Esophagus squamous epithelium (tissue), 5 donors: ENCODE measurements around the gene PRKAB2. TPM values are rescaled to one million over a fixed set of nuclear protein-coding genes. Genes with fewer than 3 reads are reported as not detected.
A peak's percentile ranks its signal among the peaks of the same experiment; 100 is the strongest.
"Not testable (repeated sequence)": the region's sequence is repeated elsewhere in the genome, so short reads cannot be mapped to it uniquely, and the experiment has no call there.

ENCODE experiments used
- DNase-seq: peaks from one replicate; lab custom pipeline; 2025; lab: John Stamatoyannopoulos, UW
- H3K27ac ChIP-seq, 4 donors: fragments of 200-600 bp; sonication (generic); one replicate each; pipeline ENCODE4 v1.5.1; 2016 to 2019; ENCODE audit warnings: mild to moderate bottlenecking in 1 of 4
- H3K27me3 ChIP-seq, 4 donors: fragments of 200-600 bp; sonication (generic); 1 replicate in 3 of 4; 2 replicates in 1 of 4; pipeline versions ENCODE4 v1.5.1 to v1.6.0; 2017 to 2021; ENCODE audit warnings: antibody characterized with exemption in 1 of 4
- H3K36me3 ChIP-seq, 3 donors: fragments of 200-600 bp; sonication (generic); one replicate each; pipeline ENCODE4 v1.5.1; 2016 to 2019
- H3K4me1 ChIP-seq, 3 donors: fragments of 200-600 bp; sonication (generic); one replicate each; pipeline ENCODE4 v1.5.1; 2017 to 2019
- H3K4me3 ChIP-seq, 4 donors: fragments of 200-600 bp; sonication (generic); 1 replicate in 3 of 4; 2 replicates in 1 of 4; pipeline ENCODE4 v1.5.1; 2016 to 2019; ENCODE audit warnings: mild to moderate bottlenecking in 2 of 4, moderate library complexity in 1 of 4
- H3K9me3 ChIP-seq, 3 donors: fragments of 200-600 bp; sonication (generic); one replicate each; pipeline ENCODE4 v1.5.1; 2016 to 2019
- POLR2A ChIP-seq, 4 donors: fragments of 450-650 bp; IDR thresholded peaks; one replicate each; pipeline ENCODE4 v1.6.1; 2017; ENCODE audit warnings: antibody characterized with exemption in 4 of 4, mild to moderate bottlenecking in 4 of 4, moderate library complexity in 3 of 4
- WGBS, 2 donors: methylation state at CpG; one replicate each; pipeline ENCODE4 v1.1.5; 2018; 5-methylcytosine and 5-hydroxymethylcytosine counted together
- intact Hi-C: fragments of 100-400 bp; cut with DNase I; formaldehyde crosslinking; loops from one replicate; pipeline ENCODE4 v1.15.0; 2022
- total RNA-seq, 4 donors: library from RNA; depleted of rRNA; stranded (reverse); fragments of >200 nt; gene quantifications; one replicate each; pipeline ENCODE4 v1.1.0, GENCODE V29; 2016
- TF ChIP-seq, protein P1 (sequence below), 6 experiments: fragments of 450-650 bp in 4 of 6; fragments of 200-600 bp in 2 of 6; sonication (generic) in 2 of 6; IDR thresholded peaks; one replicate each; pipeline ENCODE4 v1.5.1; 2016 to 2019; ENCODE audit warnings: antibody characterized with exemption in 6 of 6, mild to moderate bottlenecking in 4 of 6, moderate library complexity in 4 of 6
- donor health status: DM: yes; HTN: yes; CAD: no.

PRKAB2 gene
- total RNA-seq, 4 donors from 2014 or later: 2.4 to 14.7 (median 8.1) TPM

DNA sequence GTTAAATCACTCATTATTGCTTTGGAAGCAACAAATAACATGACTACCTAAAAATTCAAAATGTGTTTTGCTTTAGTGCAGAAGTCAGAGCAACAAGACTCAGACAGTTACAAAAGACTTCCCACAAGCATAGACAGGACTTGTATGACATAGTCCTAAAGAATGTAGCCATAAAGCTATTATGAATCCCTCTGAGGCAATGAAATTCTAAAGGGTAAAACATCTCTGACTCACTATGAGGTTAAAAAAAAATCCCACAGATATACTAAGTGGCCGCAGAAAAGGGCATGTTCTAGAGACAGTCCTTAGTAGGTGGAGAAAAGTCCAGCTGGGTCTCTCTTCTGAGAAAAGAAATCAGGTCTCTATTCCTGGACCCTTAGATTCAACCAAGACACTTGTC lies 4.9 kb downstream of the PRKAB2 start:
- Histone ChIP-seq H3K4me1 (peaks cover 3 to 56% (median 29%) of the 10 kb centered on the region in 3 donors), H3K27ac (peak overlapping the region; percentile 52 to 69 (median 61)), H3K4me3 (no peak overlapping the region), H3K9me3 (no peaks in the 10 kb centered on the region), H3K27me3 (no peaks in the 10 kb centered on the region), H3K36me3 (peaks cover 0 to 42% (median 0%) of the 10 kb centered on the region in 3 donors)
- intact Hi-C loops: no loop called here
- 22 to 31% methylated on average over 1 of the region's 1 CpG for WGBS, 2 donors
- no peak for DNase-seq
- TF ChIP-seq, protein P1, sequence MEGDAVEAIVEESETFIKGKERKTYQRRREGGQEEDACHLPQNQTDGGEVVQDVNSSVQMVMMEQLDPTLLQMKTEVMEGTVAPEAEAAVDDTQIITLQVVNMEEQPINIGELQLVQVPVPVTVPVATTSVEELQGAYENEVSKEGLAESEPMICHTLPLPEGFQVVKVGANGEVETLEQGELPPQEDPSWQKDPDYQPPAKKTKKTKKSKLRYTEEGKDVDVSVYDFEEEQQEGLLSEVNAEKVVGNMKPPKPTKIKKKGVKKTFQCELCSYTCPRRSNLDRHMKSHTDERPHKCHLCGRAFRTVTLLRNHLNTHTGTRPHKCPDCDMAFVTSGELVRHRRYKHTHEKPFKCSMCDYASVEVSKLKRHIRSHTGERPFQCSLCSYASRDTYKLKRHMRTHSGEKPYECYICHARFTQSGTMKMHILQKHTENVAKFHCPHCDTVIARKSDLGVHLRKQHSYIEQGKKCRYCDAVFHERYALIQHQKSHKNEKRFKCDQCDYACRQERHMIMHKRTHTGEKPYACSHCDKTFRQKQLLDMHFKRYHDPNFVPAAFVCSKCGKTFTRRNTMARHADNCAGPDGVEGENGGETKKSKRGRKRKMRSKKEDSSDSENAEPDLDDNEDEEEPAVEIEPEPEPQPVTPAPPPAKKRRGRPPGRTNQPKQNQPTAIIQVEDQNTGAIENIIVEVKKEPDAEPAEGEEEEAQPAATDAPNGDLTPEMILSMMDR (IDR thresholded peaks at IDR 0.05): no peak
- no peak for TF ChIP-seq POLR2A (IDR thresholded peaks at IDR 0.05)

DNA sequence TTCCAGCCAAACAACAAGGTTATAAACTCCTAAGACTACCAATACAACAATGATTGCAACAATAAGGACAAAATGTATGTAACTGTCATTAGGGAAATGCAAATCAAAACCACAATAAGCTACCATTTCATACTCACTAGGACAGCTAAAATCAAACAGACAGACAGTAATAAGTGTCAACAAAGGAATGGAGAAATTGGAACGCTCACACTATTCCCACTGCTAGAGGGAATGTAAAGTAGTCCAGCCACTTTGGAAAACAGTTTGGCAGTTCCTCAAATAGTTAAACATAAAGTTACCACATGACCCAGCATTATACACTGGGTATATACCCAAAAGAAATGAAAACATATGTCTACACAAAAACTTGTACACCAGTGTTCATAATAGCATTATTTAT lies 9.3 kb downstream of the PRKAB2 start:
- DNase-seq: no peak
- Histone ChIP-seq H3K9me3 (no peaks in the 10 kb centered on the region), H3K27ac (no peak overlapping the region), H3K4me1 (peaks cover 3 to 19% (median 12%) of the 10 kb centered on the region in 3 donors), H3K36me3 (peaks cover 0 to 85% (median 18%) of the 10 kb centered on the region in 3 donors), H3K27me3 (no peaks in the 10 kb centered on the region), H3K4me3 (no peak overlapping the region)
- TF ChIP-seq POLR2A (IDR thresholded peaks at IDR 0.05): no peak
- TF ChIP-seq, protein P1 (IDR thresholded peaks at IDR 0.05): no peak
- intact Hi-C loops: no loop called here
- WGBS, 2 donors: 80 to 91% methylated on average over 1 of the region's 1 CpG

DNA sequence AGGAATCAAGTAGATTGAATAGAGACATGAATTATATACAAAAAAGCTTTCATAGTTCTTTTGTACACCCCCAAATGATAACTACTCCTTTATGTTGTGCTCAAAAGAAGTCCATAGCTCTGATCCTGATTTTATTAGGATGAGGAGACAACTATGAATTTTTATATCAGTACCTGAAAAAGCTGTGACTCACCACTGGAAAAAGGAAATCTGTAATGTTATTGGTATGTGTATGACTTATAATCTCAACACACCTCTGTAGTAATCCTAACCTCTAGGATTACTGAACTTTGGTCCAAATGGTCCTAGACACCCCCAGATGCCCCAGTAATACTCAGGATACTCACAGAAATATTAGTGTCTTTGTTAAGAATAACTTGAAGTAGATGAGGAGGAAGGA lies 10.2 kb downstream of the PRKAB2 start:
- Histone ChIP-seq H3K4me3 (no peak overlapping the region), H3K27me3 (no peaks in the 10 kb centered on the region), H3K9me3 (no peaks in the 10 kb centered on the region), H3K36me3 (peaks cover 0 to 95% (median 18%) of the 10 kb centered on the region in 3 donors), H3K4me1 (peaks cover 2 to 10% (median 7%) of the 10 kb centered on the region in 3 donors), H3K27ac (no peak overlapping the region)
- intact Hi-C loops: no loop called here
- DNase-seq: no peak
- TF ChIP-seq, protein P1 (IDR thresholded peaks at IDR 0.05): no peak
- TF ChIP-seq POLR2A (IDR thresholded peaks at IDR 0.05): no peak

DNA sequence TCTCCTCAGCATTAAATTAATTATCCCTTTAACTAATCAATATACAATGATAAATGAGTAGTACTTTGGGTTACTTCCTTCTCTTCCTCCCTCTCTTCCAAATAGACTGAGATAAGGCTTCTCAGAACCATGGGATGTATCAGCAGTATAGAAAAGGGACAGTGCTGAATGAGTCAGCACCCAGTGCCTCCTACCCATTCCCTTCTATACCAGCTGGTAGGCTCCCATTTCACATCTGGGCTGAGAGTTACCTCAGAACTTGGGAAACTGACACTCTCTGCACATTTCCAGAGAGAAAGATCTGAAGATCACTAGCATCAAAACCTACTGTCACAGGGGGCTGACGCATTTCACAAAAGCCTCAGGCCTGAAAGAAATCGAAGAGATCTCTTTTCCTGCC lies 15.2 kb downstream of the PRKAB2 start:
- intact Hi-C loops, H3K27me3 ChIP-seq, H3K27ac ChIP-seq, H3K4me3 ChIP-seq, H3K9me3 ChIP-seq, DNase-seq, H3K4me1 ChIP-seq: not testable (repeated sequence)
- WGBS, 2 donors: 100% methylated on average over 1 to 2 of the region's 2 CpGs
- H3K36me3 ChIP-seq: peaks cover 0 to 80% (median 18%) of the 10 kb centered on the region in 3 donors

DNA sequence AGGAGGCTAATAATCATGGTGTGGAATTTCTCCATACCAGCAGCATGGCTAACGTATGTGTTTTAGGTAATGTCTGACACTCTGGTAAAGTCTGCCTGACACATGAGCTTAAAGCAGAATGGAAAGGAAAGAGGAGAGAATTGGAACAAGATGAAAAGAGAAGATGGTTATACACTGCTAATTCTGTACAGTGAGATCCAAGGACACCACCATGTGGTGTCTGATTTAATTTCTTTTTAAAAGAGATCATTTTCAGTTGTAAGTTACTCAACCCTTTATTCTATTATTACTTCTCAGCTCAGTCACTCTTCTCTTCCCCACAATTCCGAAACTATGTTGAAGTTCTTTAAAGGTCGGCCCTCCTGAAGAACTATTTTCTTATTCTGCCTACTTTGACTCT lies 15.6 kb downstream of the PRKAB2 start:
- H3K36me3 ChIP-seq: peaks cover 0 to 75% (median 18%) of the 10 kb centered on the region in 3 donors
- intact Hi-C loops: no loop called here
- H3K27me3 ChIP-seq: no peaks in the 10 kb centered on the region
- H3K4me1 ChIP-seq: no peaks in the 10 kb centered on the region
- 92 to 93% methylated on average over 3 of the region's 3 CpGs for WGBS, 2 donors
- no peak overlapping the region for H3K4me3 ChIP-seq
- H3K9me3 ChIP-seq: no peaks in the 10 kb centered on the region
- no peak overlapping the region for H3K27ac ChIP-seq
- no peak for TF ChIP-seq POLR2A (IDR thresholded peaks at IDR 0.05)
- TF ChIP-seq, protein P1 (IDR thresholded peaks at IDR 0.05): no peak
- no peak for DNase-seq

DNA sequence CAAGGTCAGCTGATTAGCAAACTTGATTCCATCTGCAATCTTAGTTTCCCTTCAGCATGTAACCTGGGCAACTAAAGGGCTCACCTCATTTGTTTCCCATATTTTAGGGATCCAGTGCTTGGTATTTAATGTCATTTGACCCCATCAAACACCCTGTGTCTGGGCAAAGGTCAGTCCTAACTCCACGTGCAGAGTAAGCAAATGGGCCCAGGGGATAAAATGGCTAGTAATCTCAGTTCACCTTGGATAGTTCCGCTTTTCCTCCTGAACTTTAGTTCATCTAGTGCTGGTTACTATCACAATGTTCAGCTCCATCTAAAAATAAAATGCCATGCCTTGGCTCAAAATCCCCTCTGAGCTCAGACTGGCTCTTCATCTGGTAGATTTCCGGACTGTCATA lies 19.5 kb downstream of the PRKAB2 start:
- 74 to 90% methylated on average over 3 of the region's 3 CpGs for WGBS, 2 donors
- no peak overlapping the region for H3K4me3 ChIP-seq
- peaks cover 0 to 36% (median 0%) of the 10 kb centered on the region in 3 donors for H3K36me3 ChIP-seq
- no peaks in the 10 kb centered on the region for H3K27me3 ChIP-seq
- no peaks in the 10 kb centered on the region for H3K4me1 ChIP-seq
- H3K9me3 ChIP-seq: no peaks in the 10 kb centered on the region
- no peak overlapping the region for H3K27ac ChIP-seq
- intact Hi-C loops: no loop called here
- TF ChIP-seq, protein P1 (IDR thresholded peaks at IDR 0.05): no peak
- no peak for TF ChIP-seq POLR2A (IDR thresholded peaks at IDR 0.05)
- no peak for DNase-seq
